HFF-Myc (cell line): ENCODE results near the gene ETV5.

Experiments
- DNase-seq: peaks from one replicate; pipeline ENCODE4 v3.0.0-alpha.2; 2011; ENCODE audit warnings: low read depth; ENCODE audit errors: extremely low read depth
- H3K4me3 ChIP-seq: replicated peaks from 2 replicates; pipeline ENCODE4 v1.5.1; 2011; ENCODE audit warnings: low read depth, mild to moderate bottlenecking, control low read depth, low read length
- TF ChIP-seq, protein P1 (sequence below): IDR thresholded peaks from 2 replicates; pipeline ENCODE4 v1.5.1; 2012; ENCODE audit warnings: mild to moderate bottlenecking, low read depth, low read length, control low read depth; ENCODE audit errors: missing control alignments

The ETV5 gene

DNA sequence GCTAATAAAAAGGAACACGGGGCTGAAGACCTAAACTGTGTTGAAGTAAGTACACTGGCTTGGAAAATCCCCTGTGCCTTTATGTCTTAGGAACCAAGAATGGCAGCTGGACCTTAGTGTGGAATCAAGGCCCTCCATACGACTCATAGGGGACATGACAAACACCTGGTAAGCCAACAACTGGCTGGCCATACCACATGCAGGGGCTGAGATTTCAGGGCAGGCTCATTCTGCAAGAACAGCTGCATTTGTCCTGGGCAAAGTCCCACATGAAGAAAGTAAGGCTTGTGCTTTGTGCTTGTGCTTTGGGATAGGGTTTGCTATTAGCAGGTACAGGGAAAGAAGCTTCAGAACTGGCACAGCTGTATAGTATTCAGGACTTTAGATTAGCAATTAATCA is 18.0 kb downstream of the ETV5 start:
- TF ChIP-seq, protein P1, sequence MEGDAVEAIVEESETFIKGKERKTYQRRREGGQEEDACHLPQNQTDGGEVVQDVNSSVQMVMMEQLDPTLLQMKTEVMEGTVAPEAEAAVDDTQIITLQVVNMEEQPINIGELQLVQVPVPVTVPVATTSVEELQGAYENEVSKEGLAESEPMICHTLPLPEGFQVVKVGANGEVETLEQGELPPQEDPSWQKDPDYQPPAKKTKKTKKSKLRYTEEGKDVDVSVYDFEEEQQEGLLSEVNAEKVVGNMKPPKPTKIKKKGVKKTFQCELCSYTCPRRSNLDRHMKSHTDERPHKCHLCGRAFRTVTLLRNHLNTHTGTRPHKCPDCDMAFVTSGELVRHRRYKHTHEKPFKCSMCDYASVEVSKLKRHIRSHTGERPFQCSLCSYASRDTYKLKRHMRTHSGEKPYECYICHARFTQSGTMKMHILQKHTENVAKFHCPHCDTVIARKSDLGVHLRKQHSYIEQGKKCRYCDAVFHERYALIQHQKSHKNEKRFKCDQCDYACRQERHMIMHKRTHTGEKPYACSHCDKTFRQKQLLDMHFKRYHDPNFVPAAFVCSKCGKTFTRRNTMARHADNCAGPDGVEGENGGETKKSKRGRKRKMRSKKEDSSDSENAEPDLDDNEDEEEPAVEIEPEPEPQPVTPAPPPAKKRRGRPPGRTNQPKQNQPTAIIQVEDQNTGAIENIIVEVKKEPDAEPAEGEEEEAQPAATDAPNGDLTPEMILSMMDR: no peak
- H3K4me3 ChIP-seq: no peak overlapping the region
- DNase-seq: no peak

DNA sequence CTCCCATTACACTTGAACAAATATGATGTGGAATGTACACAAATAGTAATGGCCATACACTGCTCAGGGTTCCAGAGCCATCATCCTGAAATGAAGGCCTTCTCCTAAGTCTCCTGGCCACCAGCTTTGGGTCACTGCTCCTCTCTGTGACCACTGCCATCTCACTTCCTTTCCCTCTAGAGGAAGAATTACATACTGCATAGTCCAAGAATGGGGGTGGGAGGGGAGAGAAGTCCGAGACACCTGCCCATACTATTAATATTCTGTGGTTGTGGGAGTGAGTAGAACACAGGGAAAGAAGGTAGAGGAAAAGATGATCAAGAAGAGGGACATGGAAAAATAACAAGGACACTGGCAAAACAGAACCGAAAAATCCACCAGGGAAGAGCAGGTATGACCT is 20.6 kb downstream of the ETV5 start:
- TF ChIP-seq, protein P1: no peak
- H3K4me3 ChIP-seq: no peak overlapping the region
- DNase-seq: no peak

DNA sequence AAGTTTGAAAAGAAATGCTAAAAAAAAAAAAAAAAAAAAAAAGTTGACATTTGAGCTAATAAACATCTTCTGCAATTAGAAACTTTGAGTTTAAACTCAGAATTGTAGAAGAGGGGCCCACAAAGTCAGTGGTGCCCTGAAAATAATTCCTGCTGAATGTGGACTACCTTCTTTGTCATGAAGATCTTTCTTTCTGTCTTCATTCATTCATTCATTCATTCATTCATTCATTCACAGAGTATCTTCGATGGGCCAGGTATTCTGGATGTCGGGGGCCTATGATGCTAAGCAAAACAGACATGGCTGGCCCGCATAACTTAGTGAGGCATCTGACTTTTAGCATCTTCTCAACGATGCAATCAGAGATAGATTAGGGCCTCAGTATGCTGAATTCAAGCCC is 24.6 kb downstream of the ETV5 start:
- DNase-seq: no peak
- no peak overlapping the region for H3K4me3 ChIP-seq
- TF ChIP-seq, protein P1: no peak

DNA sequence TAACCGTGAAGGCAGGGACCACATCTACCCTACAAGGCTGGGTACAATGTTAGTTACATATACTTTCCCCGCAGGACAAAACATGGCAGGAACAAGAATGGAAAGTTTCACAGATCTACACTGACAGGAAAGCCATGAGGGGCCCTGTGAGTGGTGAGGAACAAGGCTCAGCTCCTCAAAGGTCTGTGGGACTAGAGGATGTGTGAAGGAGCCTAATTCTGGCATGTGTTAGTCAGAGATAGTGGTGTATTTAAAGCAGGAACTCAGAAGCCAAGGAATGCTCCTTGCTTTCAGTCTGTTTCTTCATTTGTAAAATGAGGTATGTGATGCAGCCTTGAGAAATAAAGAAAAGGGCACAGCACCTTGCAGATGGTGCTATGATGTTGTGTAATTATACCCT is 25.1 kb downstream of the ETV5 start:
- no peak overlapping the region for H3K4me3 ChIP-seq
- TF ChIP-seq, protein P1: no peak
- no peak for DNase-seq

DNA sequence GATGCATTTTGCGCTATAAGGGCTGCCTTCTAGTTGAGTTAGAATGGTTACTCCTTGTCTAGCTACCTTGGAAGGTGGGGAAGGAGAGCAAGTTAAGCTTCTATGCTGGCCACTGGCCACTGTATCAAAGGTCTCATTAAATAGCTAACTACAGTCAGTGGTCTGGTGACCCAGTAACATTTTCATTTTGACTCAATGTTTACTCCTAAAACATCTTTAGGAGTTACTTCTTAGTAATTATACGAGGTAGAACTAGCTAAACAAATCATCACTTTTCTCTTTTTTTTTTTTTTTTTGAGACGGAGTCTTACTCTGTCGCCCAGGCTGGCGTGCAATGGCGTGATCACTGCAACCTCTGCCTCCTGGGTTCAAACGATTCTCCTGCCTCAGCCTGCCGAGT is 26.7 kb downstream of the ETV5 start:
- no peak for DNase-seq

DNA sequence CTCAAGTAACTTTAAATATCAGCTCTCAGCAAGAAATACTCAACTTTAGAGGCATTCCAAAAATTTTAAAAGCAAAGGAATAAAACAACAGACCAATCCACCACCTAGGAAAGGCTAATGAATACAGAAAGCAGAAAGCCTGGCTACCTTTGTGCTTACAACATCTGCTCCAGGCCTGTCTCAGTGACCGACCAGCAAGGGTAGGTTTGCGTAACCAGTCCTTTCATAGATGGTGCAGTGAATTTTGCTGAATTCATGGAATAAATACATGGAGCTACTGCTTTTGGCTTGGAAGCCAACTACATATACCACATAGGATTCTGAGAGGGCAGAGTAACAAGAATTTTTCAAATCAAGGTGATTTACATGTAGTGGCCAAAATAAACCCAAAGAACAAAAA is 27.2 kb downstream of the ETV5 start:
- H3K4me3 ChIP-seq: no peak overlapping the region
- DNase-seq: no peak
- TF ChIP-seq, protein P1: no peak

More for the DNA sequence above, 26.7 kb downstream of the ETV5 start:
- H3K4me3 ChIP-seq: no peak overlapping the region
- TF ChIP-seq, protein P1: no peak

DNA sequence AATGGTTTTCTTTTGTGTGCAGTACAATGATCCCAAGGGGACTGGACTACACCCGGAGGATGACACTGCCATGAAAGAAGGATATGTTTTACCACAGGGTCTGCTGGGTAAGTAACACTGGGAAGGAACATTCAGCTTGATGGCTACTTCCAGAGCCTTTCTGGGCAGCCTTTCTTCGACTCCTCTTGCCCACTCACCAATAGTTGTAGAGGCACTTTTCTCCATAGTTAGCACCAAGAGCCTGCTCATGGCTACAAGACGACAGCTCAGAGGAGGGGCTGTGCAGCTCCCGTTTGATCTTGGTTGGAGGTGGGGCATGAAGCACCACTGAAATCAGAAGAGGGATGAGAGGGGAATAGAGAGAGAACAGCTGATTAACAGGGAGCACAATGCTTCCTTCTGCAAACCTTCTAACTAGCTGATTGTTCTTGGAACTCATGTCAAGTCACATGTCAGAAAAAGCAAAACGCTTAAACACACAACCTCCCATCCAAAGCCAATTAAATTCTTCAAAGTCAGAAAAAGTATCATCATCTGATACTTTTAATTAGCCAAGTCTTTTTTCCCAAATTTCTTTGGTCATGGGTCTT is 27.9 kb downstream of the ETV5 start:
- H3K4me3 ChIP-seq: no peak overlapping the region
- no peak for DNase-seq
- TF ChIP-seq, protein P1: no peak
